Nephron (organoid): ENCODE results near the gene LRRC10B.

ENCODE experiments used
- H3K27ac Mint-ChIP-seq, 3 experiments: 2 replicates each; pipeline ENCODE4 v1.8.0; 2020; ENCODE audit warnings: mixed read lengths in 3 of 3, mild to moderate bottlenecking in 2 of 3, moderate library complexity in 1 of 3
- H3K27me3 Mint-ChIP-seq: 2 replicates; pipeline ENCODE4 v1.8.0; 2021; ENCODE audit warnings: low read depth, mild to moderate bottlenecking, moderate library complexity, mixed read lengths
- H3K36me3 Mint-ChIP-seq: 2 replicates; pipeline ENCODE4 v1.8.0; 2020; ENCODE audit warnings: low read depth, mixed read lengths
- H3K4me1 Mint-ChIP-seq: 2 replicates; pipeline ENCODE4 v1.8.0; 2020; ENCODE audit warnings: mixed read lengths
- H3K4me3 Mint-ChIP-seq, 3 experiments: 2 replicates each; pipeline ENCODE4 v1.8.0; 2020; ENCODE audit warnings: mild to moderate bottlenecking in 3 of 3, mixed read lengths in 3 of 3, moderate library complexity in 2 of 3
- H3K9me3 Mint-ChIP-seq: 2 replicates; pipeline ENCODE4 v1.8.0; 2020; ENCODE audit warnings: mixed read lengths
- TF ChIP-seq, protein P1 (sequence below), 3 experiments: fragments of 200-600 bp; sonication (generic); IDR thresholded peaks; one replicate each; pipeline ENCODE4 v1.5.0; 2021; ENCODE audit warnings: antibody characterized with exemption in 3 of 3; ENCODE audit not compliant: unreplicated experiment in 3 of 3

Gene LRRC10B

DNA sequence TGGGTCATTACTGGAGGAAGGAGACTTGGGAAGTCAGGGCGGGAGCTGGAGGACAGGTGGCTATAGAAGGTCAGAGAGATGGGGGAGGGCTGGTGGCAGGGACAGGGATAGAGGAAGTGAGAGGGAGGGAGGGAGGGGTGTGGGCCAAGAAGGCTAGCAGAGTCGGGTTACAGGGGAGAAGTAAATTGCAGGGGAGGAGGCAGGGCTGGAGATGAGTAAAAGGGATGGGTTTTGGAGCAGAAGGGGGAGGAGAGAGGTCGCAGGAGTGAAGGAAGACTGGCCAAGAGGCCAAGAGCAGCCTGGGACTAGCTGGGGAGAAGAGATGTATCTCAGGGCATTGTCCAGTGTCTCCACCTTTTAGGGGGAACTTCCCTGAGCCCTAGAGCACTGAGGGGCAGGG lies 33.0 kb downstream of the LRRC10B start:
- H3K4me1 Mint-ChIP-seq: peaks cover 56% of the 10 kb centered on the region
- peak overlapping the region; percentile 5 to 27 (median 13) for H3K4me3 Mint-ChIP-seq
- TF ChIP-seq, protein P1, sequence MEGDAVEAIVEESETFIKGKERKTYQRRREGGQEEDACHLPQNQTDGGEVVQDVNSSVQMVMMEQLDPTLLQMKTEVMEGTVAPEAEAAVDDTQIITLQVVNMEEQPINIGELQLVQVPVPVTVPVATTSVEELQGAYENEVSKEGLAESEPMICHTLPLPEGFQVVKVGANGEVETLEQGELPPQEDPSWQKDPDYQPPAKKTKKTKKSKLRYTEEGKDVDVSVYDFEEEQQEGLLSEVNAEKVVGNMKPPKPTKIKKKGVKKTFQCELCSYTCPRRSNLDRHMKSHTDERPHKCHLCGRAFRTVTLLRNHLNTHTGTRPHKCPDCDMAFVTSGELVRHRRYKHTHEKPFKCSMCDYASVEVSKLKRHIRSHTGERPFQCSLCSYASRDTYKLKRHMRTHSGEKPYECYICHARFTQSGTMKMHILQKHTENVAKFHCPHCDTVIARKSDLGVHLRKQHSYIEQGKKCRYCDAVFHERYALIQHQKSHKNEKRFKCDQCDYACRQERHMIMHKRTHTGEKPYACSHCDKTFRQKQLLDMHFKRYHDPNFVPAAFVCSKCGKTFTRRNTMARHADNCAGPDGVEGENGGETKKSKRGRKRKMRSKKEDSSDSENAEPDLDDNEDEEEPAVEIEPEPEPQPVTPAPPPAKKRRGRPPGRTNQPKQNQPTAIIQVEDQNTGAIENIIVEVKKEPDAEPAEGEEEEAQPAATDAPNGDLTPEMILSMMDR (IDR thresholded peaks at IDR 0.05; ENCODE audit: unreplicated experiment in 3 of 3): no peak
- H3K27me3 Mint-ChIP-seq: peaks cover 8% of the 10 kb centered on the region
- H3K36me3 Mint-ChIP-seq: no peaks in the 10 kb centered on the region
- H3K9me3 Mint-ChIP-seq: no peaks in the 10 kb centered on the region
- H3K27ac Mint-ChIP-seq: peak overlapping the region; percentile 55 to 94 (median 84)

DNA sequence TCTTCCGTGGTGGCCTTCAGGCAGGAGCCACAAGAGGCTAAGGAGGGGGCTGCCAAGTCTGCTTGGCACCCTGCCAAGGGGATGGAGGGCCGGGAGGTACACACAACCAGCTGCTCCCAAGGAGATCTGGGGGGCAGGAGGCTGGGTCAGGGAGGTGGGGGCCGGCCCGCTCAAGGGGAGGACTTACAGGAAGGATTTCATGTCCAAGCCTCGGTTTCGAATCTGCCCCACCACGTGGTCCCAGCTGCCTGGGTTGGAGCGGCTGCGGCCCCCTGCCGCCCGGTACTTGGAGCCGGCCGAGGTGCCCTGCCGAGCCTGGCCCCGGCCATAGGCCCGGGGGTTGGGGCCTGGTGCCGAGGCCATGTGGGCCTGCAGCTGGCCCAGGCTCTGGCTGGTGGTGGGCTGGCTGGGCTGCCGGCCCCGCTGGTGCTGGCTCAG lies 33.5 kb downstream of the LRRC10B start:
- H3K9me3 Mint-ChIP-seq: no peaks in the 10 kb centered on the region
- peak overlapping the region; percentile 55 to 94 (median 84) for H3K27ac Mint-ChIP-seq
- H3K4me1 Mint-ChIP-seq: peaks cover 58% of the 10 kb centered on the region
- H3K27me3 Mint-ChIP-seq: peaks cover 8% of the 10 kb centered on the region
- peak overlapping the region in 2 of 3 experiments; percentile 5 to 27 for H3K4me3 Mint-ChIP-seq
- no peaks in the 10 kb centered on the region for H3K36me3 Mint-ChIP-seq
- TF ChIP-seq, protein P1 (IDR thresholded peaks at IDR 0.05; ENCODE audit: unreplicated experiment in 3 of 3): no peak

DNA sequence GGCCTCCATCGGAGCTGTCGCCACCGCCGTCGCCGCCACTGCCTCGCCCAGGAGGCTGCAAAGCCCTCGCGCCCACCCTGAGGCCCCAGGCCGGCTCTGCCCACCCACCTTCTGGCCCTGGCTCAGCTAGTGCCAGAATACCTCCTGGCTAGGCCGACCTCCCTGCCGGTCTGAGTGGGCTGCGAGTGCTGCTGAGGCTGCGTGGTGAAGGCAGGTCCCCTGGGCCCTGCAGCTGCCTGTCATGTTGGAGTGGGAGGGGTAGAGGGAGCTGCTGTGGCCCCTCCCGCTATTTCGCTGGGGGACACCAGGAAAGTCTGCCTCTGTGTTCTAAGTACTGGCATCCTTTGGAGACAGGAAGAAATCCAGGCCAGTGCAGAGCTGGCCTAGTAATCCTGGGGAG lies 34.2 kb downstream of the LRRC10B start:
- Mint-ChIP-seq H3K4me3 (no peak overlapping the region), H3K9me3 (no peaks in the 10 kb centered on the region), H3K27me3 (peaks cover 11% of the 10 kb centered on the region), H3K4me1 (peaks cover 63% of the 10 kb centered on the region), H3K36me3 (no peaks in the 10 kb centered on the region), H3K27ac (peak overlapping the region; percentile 28 to 94 (median 51))
- TF ChIP-seq, protein P1 (IDR thresholded peaks at IDR 0.05; ENCODE audit: unreplicated experiment in 3 of 3): no peak

DNA sequence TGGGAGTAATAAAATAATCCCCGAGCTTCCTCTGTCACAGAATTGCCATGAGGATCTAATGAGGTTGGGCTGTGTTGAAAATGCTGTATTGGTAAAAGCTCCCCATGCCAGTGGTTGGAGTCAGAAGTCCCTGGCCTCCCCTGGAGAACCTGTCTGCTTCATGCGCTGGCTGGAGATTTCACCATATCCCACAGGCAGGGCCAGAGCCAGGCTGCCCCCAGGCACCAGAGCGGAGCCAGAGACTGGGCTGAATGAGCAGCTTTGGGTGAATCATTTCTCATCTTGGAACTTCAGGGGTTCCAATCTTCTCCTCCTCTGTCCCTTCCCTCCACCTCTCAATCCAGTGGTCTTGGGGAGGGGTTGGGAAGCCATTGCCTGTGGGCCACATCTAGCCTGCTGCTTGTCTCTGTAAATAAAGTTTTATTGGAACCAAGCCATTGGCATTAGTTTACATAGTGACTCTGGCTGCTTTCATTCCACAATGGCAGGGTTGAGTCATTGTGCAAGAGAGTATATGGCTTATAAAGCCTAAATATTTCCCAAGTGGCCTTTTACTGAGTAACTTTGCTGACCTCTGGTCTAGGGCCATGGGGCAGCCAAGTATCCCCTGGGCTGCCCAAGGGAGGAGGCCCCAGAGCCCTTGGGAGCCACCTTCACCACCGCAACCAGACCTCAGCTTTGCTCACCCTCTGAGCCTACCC lies 35.2 kb downstream of the LRRC10B start:
- no peaks in the 10 kb centered on the region for H3K9me3 Mint-ChIP-seq
- no peaks in the 10 kb centered on the region for H3K36me3 Mint-ChIP-seq
- H3K27me3 Mint-ChIP-seq: peaks cover 14% of the 10 kb centered on the region
- no peak overlapping the region for H3K4me3 Mint-ChIP-seq
- H3K27ac Mint-ChIP-seq: peak overlapping the region in 1 of 3 experiments; percentile 49
- TF ChIP-seq, protein P1 (IDR thresholded peaks at IDR 0.05; ENCODE audit: unreplicated experiment in 3 of 3): no peak
- peaks cover 60% of the 10 kb centered on the region for H3K4me1 Mint-ChIP-seq

DNA sequence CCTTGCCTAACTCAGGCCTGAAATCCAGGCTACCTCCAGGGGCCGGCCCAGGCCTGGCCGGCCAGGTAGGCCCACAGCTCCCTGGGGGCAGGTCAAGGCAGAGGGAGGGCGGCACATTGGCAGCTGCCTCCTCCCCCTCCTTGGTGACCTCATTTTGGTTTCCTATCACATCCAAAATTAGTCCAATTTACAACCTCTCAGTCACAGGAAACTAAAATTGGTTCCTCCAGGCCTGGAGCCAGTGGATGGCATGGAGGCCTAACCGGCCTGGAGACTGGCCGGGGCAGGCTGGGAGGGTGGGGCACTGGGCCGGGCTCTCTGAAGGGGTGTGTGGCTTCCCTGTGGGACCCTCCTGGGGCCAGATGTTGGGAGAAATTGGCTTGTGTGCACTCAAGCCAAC lies 35.9 kb downstream of the LRRC10B start:
- Mint-ChIP-seq H3K4me1 (peaks cover 60% of the 10 kb centered on the region), H3K4me3 (no peak overlapping the region), H3K27ac (peak overlapping the region in 1 of 3 experiments; percentile 18), H3K36me3 (no peaks in the 10 kb centered on the region), H3K27me3 (peaks cover 11% of the 10 kb centered on the region), H3K9me3 (no peaks in the 10 kb centered on the region)
- TF ChIP-seq, protein P1 (IDR thresholded peaks at IDR 0.05; ENCODE audit: unreplicated experiment in 3 of 3): no peak

DNA sequence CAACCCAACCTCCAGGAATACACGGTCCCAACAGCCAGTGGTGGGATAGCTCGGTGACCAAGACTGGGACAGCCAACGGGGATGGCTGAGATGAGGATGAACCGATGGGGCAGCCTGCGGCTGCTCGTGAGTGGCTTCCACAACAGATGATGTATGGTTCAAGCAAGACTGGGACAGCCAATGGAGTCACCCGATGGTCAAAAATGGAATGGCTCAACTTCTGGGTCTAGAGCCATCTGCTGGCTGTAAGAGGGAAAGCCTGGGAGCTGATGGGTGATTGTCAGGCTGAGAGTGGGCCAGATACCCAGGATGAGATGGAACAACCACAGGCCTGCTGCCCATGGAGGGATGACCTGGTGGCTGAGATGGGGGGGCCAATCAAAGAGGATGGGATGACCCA lies 36.8 kb downstream of the LRRC10B start:
- Mint-ChIP-seq H3K36me3 (no peaks in the 10 kb centered on the region), H3K9me3 (no peaks in the 10 kb centered on the region), H3K4me1 (peaks cover 52% of the 10 kb centered on the region), H3K4me3 (peak overlapping the region; percentile 18 to 79 (median 71)), H3K27ac (peak overlapping the region in 2 of 3 experiments; percentile 18 to 86), H3K27me3 (peaks cover 11% of the 10 kb centered on the region)
- TF ChIP-seq, protein P1 (IDR thresholded peaks at IDR 0.05; ENCODE audit: unreplicated experiment in 3 of 3): peak in 1 of 3 experiments; percentile 15
